Mesenchymal stem cell (in vitro differentiated cells and primary cell): Measurements from ENCODE around the gene COL6A3.

Experiments used
- DNase-seq: peaks from one replicate; pipeline ENCODE4 v3.0.0-alpha.2; 2013
- H2AFZ ChIP-seq: one replicate; pipeline ENCODE4 v1.6.1; 2013; ENCODE audit warnings: low read depth, mild to moderate bottlenecking, control low read depth, inconsistent platforms, low read length, moderate library complexity
- H2AK5ac ChIP-seq: 2 replicates; pipeline ENCODE4 v1.6.1; 2013; ENCODE audit warnings: low read length, moderate library complexity, mild to moderate bottlenecking, inconsistent platforms; ENCODE audit not compliant: severe bottlenecking
- H2BK120ac ChIP-seq: one replicate; pipeline ENCODE4 v1.6.1; 2013; ENCODE audit warnings: low read depth, mild to moderate bottlenecking, inconsistent platforms, low read length, moderate library complexity
- H2BK12ac ChIP-seq, 2 experiments: one replicate each; pipeline ENCODE4 v1.6.1; 2013; ENCODE audit warnings: inconsistent platforms in 2 of 2, low read length in 2 of 2, mild to moderate bottlenecking in 2 of 2, moderate library complexity in 2 of 2, control low read depth in 1 of 2
- H2BK15ac ChIP-seq: one replicate; pipeline ENCODE4 v1.6.1; 2013; ENCODE audit warnings: mild to moderate bottlenecking, low read depth, inconsistent platforms; ENCODE audit not compliant: poor library complexity, severe bottlenecking
- H2BK5ac ChIP-seq: 2 replicates; pipeline ENCODE4 v1.6.1; 2013; ENCODE audit warnings: low read depth, mild to moderate bottlenecking, low read length, control low read depth, inconsistent platforms; ENCODE audit not compliant: poor library complexity, severe bottlenecking
- H3K14ac ChIP-seq, 2 experiments: one replicate each; pipeline ENCODE4 v1.6.1; 2013; ENCODE audit warnings: inconsistent platforms in 2 of 2, low read length in 2 of 2, control low read depth in 1 of 2, mild to moderate bottlenecking in 1 of 2, moderate library complexity in 1 of 2
- H3K18ac ChIP-seq, 2 experiments: one replicate each; pipeline ENCODE4 v1.6.1; 2013; ENCODE audit warnings: inconsistent platforms in 2 of 2, low read length in 2 of 2, control low read depth in 1 of 2, low read depth in 1 of 2, mild to moderate bottlenecking in 1 of 2
- H3K23ac ChIP-seq, 2 experiments: one replicate each; pipeline ENCODE4 v1.6.1; 2013; ENCODE audit warnings: inconsistent platforms in 2 of 2, low read length in 2 of 2, mild to moderate bottlenecking in 2 of 2, moderate library complexity in 2 of 2, control low read depth in 1 of 2
- H3K27ac ChIP-seq: 2 replicates; pipeline ENCODE4 v1.5.1; 2013; ENCODE audit warnings: mild to moderate bottlenecking, moderate library complexity, low read length, control low read depth, inconsistent platforms; ENCODE audit not compliant: poor library complexity, severe bottlenecking
- H3K27me3 ChIP-seq, 2 experiments: 2 replicates each; pipeline versions ENCODE4 v1.6.1 to v1.7.0; 2013; ENCODE audit warnings: low read length in 2 of 2, mild to moderate bottlenecking in 2 of 2, moderate library complexity in 2 of 2, control low read depth in 1 of 2, inconsistent platforms in 1 of 2; ENCODE audit not compliant: control insufficient read depth in 1 of 2, insufficient read depth in 1 of 2
- H3K36me3 ChIP-seq, 2 experiments: 2 replicates each; pipeline versions ENCODE4 v1.6.1 to v1.7.0; 2013; ENCODE audit warnings: low read length in 2 of 2, control low read depth in 1 of 2, inconsistent platforms in 1 of 2, low read depth in 1 of 2, mild to moderate bottlenecking in 1 of 2; ENCODE audit not compliant: insufficient read depth in 2 of 2, control insufficient read depth in 1 of 2
- H3K4ac ChIP-seq, 2 experiments: one replicate each; pipeline ENCODE4 v1.6.1; 2013; ENCODE audit warnings: inconsistent platforms in 2 of 2, low read length in 2 of 2, mild to moderate bottlenecking in 2 of 2, moderate library complexity in 2 of 2, control low read depth in 1 of 2, low read depth in 1 of 2
- H3K4me1 ChIP-seq: 2 replicates; pipeline ENCODE4 v1.6.1; 2013; ENCODE audit warnings: low read depth, low read length, control low read depth; ENCODE audit not compliant: control insufficient read depth, insufficient read depth
- H3K4me2 ChIP-seq: 2 replicates; pipeline ENCODE4 v1.6.1; 2013; ENCODE audit warnings: low read length, mild to moderate bottlenecking, inconsistent platforms; ENCODE audit not compliant: poor library complexity, severe bottlenecking
- H3K4me3 ChIP-seq, 2 experiments: 2 replicates each; pipeline versions ENCODE4 v1.5.1 to v1.7.0; 2013; ENCODE audit warnings: low read length in 2 of 2, mild to moderate bottlenecking in 2 of 2, control low read depth in 1 of 2, low read depth in 1 of 2; ENCODE audit not compliant: insufficient read depth in 1 of 2
- H3K79me1 ChIP-seq: replicated peaks from 2 replicates; pipeline ENCODE4 v1.6.1; 2013; ENCODE audit warnings: mild to moderate bottlenecking, control low read depth, low read length, inconsistent platforms; ENCODE audit not compliant: poor library complexity, severe bottlenecking
- H3K9ac ChIP-seq: 2 replicates; pipeline ENCODE4 v1.7.0; 2013; ENCODE audit warnings: mild to moderate bottlenecking, low read length, moderate library complexity
- H3K9me3 ChIP-seq: 2 replicates; pipeline ENCODE4 v1.7.0; 2013; ENCODE audit warnings: mild to moderate bottlenecking, low read length; ENCODE audit not compliant: control insufficient read depth
- H4K8ac ChIP-seq: one replicate; pipeline ENCODE4 v1.6.1; 2013; ENCODE audit warnings: inconsistent platforms, mild to moderate bottlenecking, low read length, moderate library complexity
- H4K91ac ChIP-seq: one replicate; pipeline ENCODE4 v1.6.1; 2013; ENCODE audit warnings: mild to moderate bottlenecking, low read length, inconsistent platforms
- WGBS: methylation state at CpG from one replicate; pipeline ENCODE4 v1.1.7; 2013; ENCODE audit warnings: mixed read lengths; 5-methylcytosine and 5-hydroxymethylcytosine counted together

The COL6A3 gene

GRCh38 chr2:237388036-237388435, 25.9 kb downstream of the COL6A3 start:
- Histone ChIP-seq H3K4me1 (no peaks in the 10 kb centered on the region), H2BK12ac (no peak overlapping the region), H4K91ac (no peak overlapping the region), H2AK5ac (no peak overlapping the region), H3K23ac (no peak overlapping the region), H3K4me3 (no peak overlapping the region), H2BK15ac (no peak overlapping the region), H3K9me3 (no peaks in the 10 kb centered on the region), H2BK120ac (no peak overlapping the region), H3K9ac (peak overlapping the region; percentile 34), H3K14ac (no peak overlapping the region), H3K4me2 (no peak overlapping the region), H3K27me3 (no peaks in the 10 kb centered on the region), H3K36me3 (peaks cover 0 to 100% of the 10 kb centered on the region in 2 experiments), H3K4ac (no peak overlapping the region), H2AFZ (no peak overlapping the region), H3K18ac (no peak overlapping the region), H3K27ac (no peak overlapping the region), H4K8ac (no peak overlapping the region), H3K79me1 (no peaks in the 10 kb centered on the region), H2BK5ac (no peak overlapping the region)
- WGBS = 94% methylated on average over 5 of the region's 5 CpGs
- DNase-seq = no peak

- Histone ChIP-seq H3K36me3 (peaks cover 0 to 100% of the 10 kb centered on the region in 2 experiments), H3K4me2 (no peak overlapping the region), H2BK5ac (no peak overlapping the region), H2AK5ac (no peak overlapping the region), H3K27me3 (no peaks in the 10 kb centered on the region), H3K18ac (peak overlapping the region; percentile 25 to 77), H3K14ac (peak overlapping the region in 1 of 2 experiments; percentile 6), H3K23ac (no peak overlapping the region), H3K9ac (peak overlapping the region; percentile 45), H4K8ac (peak overlapping the region; percentile 82), H3K79me1 (no peaks in the 10 kb centered on the region), H3K4ac (peak overlapping the region in 1 of 2 experiments; percentile 26), H3K27ac (no peak overlapping the region), H4K91ac (peak overlapping the region; percentile 81), H3K4me1 (no peaks in the 10 kb centered on the region), H2BK15ac (peak overlapping the region; percentile 13), H2BK120ac (no peak overlapping the region), H3K9me3 (no peaks in the 10 kb centered on the region), H3K4me3 (no peak overlapping the region), H2AFZ (no peak overlapping the region), H2BK12ac (peak overlapping the region; percentile 1 to 92)
- DNase-seq = no peak
These were observed 29.3 kb downstream of the COL6A3 start for GRCh38 chr2:237384672-237385020.

GRCh38 chr2:237383991-237384671, 29.8 kb downstream of the COL6A3 start:
- peaks cover 0 to 100% of the 10 kb centered on the region in 2 experiments for H3K36me3 ChIP-seq
- 66% methylated on average over 6 of the region's 6 CpGs for WGBS
- no peaks in the 10 kb centered on the region for H3K79me1 ChIP-seq
- peak overlapping the region; percentile 1 to 92 for H2BK12ac ChIP-seq
- peak overlapping the region; percentile 60 for H3K9ac ChIP-seq
- peak overlapping the region; percentile 25 to 77 for H3K18ac ChIP-seq
- H3K4me2 ChIP-seq = no peak overlapping the region
- no peak overlapping the region for H3K14ac ChIP-seq
- H4K91ac ChIP-seq = peak overlapping the region; percentile 81
- peak overlapping the region; percentile 13 for H2BK15ac ChIP-seq
- no peaks in the 10 kb centered on the region for H3K27me3 ChIP-seq
- no peak overlapping the region for H4K8ac ChIP-seq
- H3K4me3 ChIP-seq = no peak overlapping the region
- H3K27ac ChIP-seq = no peak overlapping the region
- H3K4me1 ChIP-seq = no peaks in the 10 kb centered on the region
- no peak overlapping the region for H2BK120ac ChIP-seq
- no peaks in the 10 kb centered on the region for H3K9me3 ChIP-seq
- H3K4ac ChIP-seq = peak overlapping the region in 1 of 2 experiments; percentile 10
- H2AFZ ChIP-seq = no peak overlapping the region
- H2BK5ac ChIP-seq = no peak overlapping the region
- H3K23ac ChIP-seq = peak overlapping the region in 1 of 2 experiments; percentile 35
- H2AK5ac ChIP-seq = no peak overlapping the region
- peak; percentile 94 for DNase-seq

GRCh38 chr2:237380768-237381167, 33.2 kb downstream of the COL6A3 start:
- Histone ChIP-seq H2AFZ (no peak overlapping the region), H4K8ac (no peak overlapping the region), H3K79me1 (no peaks in the 10 kb centered on the region), H2BK5ac (no peak overlapping the region), H3K4me2 (no peak overlapping the region), H2BK120ac (no peak overlapping the region), H4K91ac (no peak overlapping the region), H2BK15ac (no peak overlapping the region), H3K4me3 (no peak overlapping the region), H3K36me3 (peaks cover 3 to 100% of the 10 kb centered on the region in 2 experiments), H2AK5ac (no peak overlapping the region), H3K23ac (no peak overlapping the region), H3K9me3 (no peaks in the 10 kb centered on the region), H3K27ac (no peak overlapping the region), H3K14ac (no peak overlapping the region), H3K27me3 (no peaks in the 10 kb centered on the region), H3K18ac (no peak overlapping the region), H3K4ac (no peak overlapping the region), H2BK12ac (no peak overlapping the region), H3K9ac (peak overlapping the region; percentile 53), H3K4me1 (no peaks in the 10 kb centered on the region)
- 98% methylated on average over 6 of the region's 6 CpGs for WGBS
- no peak for DNase-seq
